Posterior vena cava (tissue), 2 donors: ENCODE results near the gene OR2M3. TPM values are rescaled to one million over a fixed set of nuclear protein-coding genes. Genes with fewer than 3 reads are reported as not detected.

Experiments
- total RNA-seq, 2 donors: library from RNA; stranded (reverse); fragmentation: NEBNext Ultra II Directional; extraction: Animal tissue kit (Norgen Biotek cat#: 25700); gene quantifications; one replicate each; pipeline ENCODE4 v1.2.1, GENCODE V29; 2021
- donor health status: DM: yes; HTN: yes; CAD: no.
- donor health status: DM: yes; HTN: yes; CAD: no.

The OR2M3 gene
- total RNA-seq, 2 donors from 2014 or later = not detected

Other genes with a start within 250 kb of the OR2M3 start
- gene OR2L8, start 248.4 kb upstream of the OR2M3 start, total RNA-seq = not detected
- not detected for gene OR2AK2, start 232.0 kb upstream of the OR2M3 start, total RNA-seq
- not detected for gene OR2L5, start 183.6 kb upstream of the OR2M3 start, total RNA-seq
- gene OR2L2, start 167.2 kb upstream of the OR2M3 start, total RNA-seq = under 1 TPM; 0.09 to 0.10 TPM
- not detected for gene OR2L3, start 150.4 kb upstream of the OR2M3 start, total RNA-seq
- gene OR2L13, start 102.1 kb upstream of the OR2M3 start, total RNA-seq = not detected
- gene OR2M5, start 52.1 kb upstream of the OR2M3 start, total RNA-seq = not detected
- gene OR2M2, start 22.4 kb upstream of the OR2M3 start, total RNA-seq = not detected
- gene OR2M4, start 34.2 kb downstream of the OR2M3 start, total RNA-seq = not detected
- not detected for gene OR2T33, start 80.7 kb downstream of the OR2M3 start, total RNA-seq
- gene OR2T12, start 106.2 kb downstream of the OR2M3 start, total RNA-seq = not detected
- gene OR2M7, start 127.3 kb downstream of the OR2M3 start, total RNA-seq = not detected
- not detected for gene OR14C36, start 151.5 kb downstream of the OR2M3 start, total RNA-seq
- gene OR2T4, start 164.4 kb downstream of the OR2M3 start, total RNA-seq = not detected
- not detected for gene OR2T6, start 178.5 kb downstream of the OR2M3 start, total RNA-seq
- gene OR2T1, start 205.8 kb downstream of the OR2M3 start, total RNA-seq = not detected
- gene OR2T2, start 248.4 kb downstream of the OR2M3 start, total RNA-seq = not detected